GM18520 (cell line): ENCODE measurements around the gene SLC33A1.
"Not testable (repeated sequence)": the region's sequence is repeated elsewhere in the genome, so short reads cannot be mapped to it uniquely, and the experiment has no call there.

ENCODE experiments used
- ATAC-seq: cut with Tn5 transposase; IDR thresholded peaks from one replicate; pipeline ENCODE4 v1.9.1; 2021; ENCODE audit not compliant: unreplicated experiment

Gene SLC33A1

DNA sequence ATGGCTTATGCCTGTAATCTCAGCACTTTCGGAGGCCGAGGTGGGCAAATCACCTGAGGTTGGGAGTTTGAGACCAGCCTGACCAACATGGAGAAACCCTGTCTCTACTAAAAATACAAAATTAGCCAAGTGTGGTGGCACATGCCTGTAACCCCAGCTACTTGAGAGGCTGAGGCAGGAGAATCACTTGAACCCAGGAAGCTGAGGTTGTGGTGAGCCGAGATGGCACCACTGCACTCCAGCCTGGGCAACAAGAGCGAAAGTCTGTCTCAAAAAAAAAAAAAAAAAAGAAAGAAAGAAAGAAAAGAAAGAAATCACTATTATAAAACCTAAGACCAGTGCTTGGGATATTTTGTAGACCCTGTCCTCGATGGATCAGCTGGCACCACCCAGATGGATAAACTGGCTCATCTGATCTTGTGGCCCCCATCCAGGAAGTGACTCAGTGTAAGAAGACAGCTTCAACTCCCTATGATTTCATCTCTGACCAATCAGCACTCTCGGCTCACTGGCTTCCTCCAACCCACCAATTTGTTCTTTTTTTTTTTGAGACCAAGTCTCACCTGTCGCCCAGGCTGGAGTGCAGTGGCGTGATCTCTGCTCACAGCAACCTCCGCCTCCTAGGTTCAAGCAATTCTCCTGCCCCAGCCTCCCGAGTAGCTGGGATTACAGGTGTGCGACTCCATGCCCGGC, 8.2 kb upstream of the SLC33A1 start:
- ATAC-seq = not testable (repeated sequence)

- no peak for ATAC-seq
These were observed 7.4 kb upstream of the SLC33A1 start for GRCh38 chr3:155861476-155862183.

GRCh38 chr3:155860424-155860823, 6.2 kb upstream of the SLC33A1 start:
- ATAC-seq = not testable (repeated sequence)

DNA sequence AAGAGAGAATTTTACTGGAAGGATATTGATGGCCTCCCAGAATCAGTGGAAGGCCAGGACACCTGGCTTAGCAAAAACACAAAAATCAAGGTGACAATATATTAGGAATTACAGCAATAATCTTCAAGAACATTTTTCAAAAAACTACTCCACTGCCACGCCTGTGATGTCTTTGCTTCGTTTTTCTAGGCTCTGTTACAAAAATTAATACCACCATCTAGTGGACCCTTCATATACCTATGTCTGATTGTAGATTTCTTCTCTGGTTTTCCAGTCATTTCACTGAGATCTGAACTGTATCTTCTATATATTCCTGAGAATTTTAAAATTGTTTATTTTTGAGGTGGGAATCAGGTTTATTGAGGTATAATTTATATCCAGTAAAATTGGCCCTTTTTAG, 5.6 kb upstream of the SLC33A1 start:
- ATAC-seq = no peak

DNA sequence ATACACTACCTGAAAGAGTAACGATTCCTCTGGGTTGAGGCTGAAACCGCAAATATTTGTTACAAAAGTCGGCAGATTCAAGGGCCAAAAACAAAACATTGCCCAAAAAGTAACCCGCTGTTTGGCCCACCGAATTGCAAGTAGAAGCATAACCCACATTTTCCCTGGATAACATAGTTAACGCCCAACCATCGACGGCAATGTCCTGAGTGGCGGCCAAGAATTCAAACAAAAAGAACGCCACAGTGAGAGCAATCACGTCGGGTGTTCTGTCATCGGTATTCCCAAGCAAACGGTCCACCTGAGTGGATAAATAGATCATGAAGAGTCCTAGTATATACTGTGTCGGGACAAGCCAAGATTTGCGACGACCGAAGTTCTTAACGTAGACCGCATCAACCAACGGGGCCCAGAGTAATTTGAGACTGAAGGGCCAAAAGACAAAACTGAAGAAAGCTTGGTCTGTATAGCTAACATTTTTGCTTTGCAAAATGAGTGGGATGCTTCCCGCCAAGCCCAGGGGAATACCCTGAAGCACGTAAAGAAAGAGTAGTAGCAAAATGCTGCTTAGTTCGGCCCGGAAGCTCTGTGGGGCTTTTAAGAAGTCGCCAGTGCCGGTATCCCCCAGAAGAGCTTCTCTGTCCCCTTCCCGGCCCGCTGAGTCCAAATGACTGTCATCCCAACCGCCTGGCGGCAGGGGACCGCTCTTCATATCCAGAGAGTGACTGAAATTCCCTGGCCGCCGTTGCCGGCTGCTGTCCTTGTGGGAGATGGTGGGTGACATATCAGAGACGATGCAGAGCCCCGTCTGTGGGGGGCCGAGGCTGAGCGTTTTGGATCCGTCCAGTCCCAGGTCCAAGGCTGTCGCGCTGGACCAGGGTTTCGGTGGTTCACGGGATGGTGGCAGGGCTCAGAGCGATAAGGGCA, 750 bp downstream of the SLC33A1 start:
- no peak for ATAC-seq

- no peak for ATAC-seq
These were observed 1.9 kb downstream of the SLC33A1 start for GRCh38 chr3:155852341-155852740.

DNA sequence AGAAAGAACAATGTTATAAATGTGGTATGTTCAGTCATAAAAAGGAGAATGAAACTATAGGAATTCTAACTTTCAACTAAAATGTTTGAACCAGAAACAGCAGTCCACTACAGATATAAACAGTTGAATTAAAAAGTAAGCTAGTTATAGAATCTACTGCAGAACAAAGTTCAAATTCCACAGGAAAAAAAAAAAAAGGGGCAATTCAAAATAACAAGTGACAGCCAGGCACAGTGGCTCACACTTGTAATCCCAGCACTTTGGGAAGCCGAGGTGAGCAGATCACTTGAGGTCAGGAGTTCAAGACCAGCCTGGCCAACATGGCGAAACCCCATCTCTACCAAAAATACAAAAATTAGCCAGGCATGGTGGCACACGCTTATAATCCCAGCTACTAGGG, 4.8 kb downstream of the SLC33A1 start:
- not testable (repeated sequence) for ATAC-seq

GRCh38 chr3:155847993-155848392, 6.2 kb downstream of the SLC33A1 start:
- no peak for ATAC-seq

DNA sequence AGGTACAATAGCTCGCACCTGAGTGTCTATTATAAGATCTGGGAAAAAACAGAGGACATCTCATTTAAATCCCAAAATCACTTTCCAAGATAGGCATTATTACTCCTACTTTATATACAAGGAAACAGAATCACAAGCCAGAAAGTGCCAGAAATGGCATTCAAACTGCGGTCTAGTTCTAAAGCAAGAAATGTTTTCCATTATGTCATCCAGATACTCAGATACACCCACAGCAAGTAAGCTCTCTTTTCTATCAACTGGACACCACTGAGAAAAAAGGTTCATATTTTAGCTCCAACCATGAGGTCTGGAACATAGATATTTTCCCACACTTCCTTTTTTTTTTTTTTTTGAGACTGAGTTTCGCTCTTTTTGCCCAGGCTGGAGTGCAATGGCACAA, 8.1 kb downstream of the SLC33A1 start:
- no peak for ATAC-seq

DNA sequence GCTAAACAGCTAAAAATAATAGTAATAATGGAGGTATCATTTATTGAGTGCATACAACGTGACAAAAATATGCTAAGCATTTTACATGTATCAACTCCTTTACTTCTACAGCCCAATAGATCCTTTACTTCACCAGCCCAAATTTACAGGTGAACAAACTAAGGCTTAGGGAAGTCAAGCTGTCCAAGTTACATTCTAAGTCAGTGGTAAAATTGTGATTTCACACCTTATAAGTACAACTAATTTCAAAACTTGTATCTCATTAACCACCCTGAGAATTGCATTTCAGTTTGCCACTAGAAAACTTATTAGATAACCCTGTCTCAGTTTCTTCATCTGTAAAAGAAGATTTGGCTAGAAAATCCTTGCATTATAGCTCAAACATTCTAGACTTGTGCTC, 10.7 kb downstream of the SLC33A1 start:
- ATAC-seq = peak; percentile 81

- no peak for ATAC-seq
These were observed 18.7 kb downstream of the SLC33A1 start for GRCh38 chr3:155835341-155836071.

- ATAC-seq = not testable (repeated sequence)
These were observed 25.6 kb downstream of the SLC33A1 start for GRCh38 chr3:155828490-155829098.

DNA sequence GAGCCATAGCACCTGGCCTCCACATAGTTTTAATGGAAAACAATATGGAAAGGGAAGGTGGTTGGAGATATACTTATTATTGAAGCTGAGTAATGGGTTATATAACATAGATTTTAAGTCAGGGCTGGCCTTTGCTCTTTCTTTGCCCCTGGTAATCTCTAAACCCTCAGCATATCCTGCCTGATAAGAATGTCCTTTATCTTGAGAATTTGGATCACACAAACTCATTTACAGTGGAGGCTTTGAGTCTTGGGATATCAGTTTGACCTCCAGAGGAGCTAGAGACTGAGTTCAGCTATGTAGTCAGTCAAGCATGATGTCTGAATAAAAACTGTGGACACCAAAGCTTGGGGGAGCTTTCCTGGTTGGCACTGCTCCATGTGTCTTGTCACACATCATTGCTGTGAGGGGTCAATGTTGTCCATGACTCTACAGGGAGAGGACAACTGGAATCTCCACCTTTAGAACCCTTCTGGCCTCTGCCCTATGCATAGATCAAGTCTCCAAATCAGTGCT, 39.1 kb downstream of the SLC33A1 start:
- ATAC-seq = no peak

GRCh38 chr3:155813224-155813623, 41.0 kb downstream of the SLC33A1 start:
- ATAC-seq = not testable (repeated sequence)

GRCh38 chr3:155809181-155809580, 45.0 kb downstream of the SLC33A1 start:
- ATAC-seq = no peak

DNA sequence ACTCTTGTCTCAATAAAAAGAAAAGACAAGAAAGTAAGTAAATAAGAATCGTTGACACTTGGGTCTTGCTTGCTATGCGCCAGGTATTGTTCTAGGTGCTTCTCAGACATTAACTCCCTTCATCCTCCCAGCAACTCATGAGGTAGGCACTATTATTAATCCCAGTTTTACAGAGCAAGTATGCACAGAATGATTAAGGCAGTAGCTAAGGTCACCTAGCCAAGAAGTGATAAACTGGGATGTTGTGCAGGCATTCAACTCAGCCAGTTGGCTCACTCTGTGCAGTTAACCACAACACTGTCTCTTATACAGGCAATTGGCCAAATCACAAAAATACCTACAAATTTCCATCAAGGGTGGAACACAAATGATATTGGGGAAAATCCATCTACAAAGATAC, 46.4 kb downstream of the SLC33A1 start:
- no peak for ATAC-seq

DNA sequence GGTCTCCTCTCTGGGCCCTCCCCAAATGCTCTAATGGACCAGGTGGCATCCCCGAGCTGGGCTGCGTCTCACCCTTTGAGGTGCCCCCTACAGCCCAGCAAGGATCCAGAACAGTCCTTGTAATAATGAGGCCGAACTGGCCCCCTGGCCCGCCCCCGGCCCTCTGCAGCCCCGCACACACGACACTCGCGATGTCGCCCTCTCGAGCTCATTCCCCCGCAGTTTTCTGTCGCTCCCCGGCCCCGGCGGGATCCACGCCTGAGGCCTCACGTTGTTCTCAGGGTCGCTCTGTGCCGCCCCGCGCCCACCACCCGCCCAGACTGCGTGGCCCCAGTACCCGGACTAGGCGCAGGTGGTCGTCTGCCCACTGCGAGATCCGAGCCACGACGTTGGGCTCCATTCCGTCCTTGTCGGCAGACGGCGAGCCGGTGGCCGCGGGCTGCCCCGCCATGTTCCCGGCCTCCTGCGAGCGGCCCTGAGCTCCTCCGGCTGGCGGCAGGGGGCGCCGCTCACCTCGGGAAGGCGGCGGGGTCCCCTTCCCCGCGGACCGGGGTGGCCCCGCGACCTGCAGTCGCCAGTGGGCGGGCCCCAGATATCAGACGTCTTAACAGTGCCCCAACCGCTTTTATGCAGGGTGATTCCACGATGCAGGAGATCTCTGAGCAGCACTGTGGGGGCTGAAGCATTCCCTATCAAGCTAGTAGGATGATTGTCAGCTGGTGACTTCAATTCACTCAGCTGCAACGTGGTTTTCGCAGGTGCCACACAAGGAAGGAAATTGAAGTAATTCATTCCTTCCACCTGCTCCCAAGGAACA, 48.2 kb downstream of the SLC33A1 start, which contains the start of gene C3orf33:
C3orf33 (minus strand) TSS at position 477 of the 817 bp plus-strand sequence; CDS start at position 451, 26 bp downstream.
- ATAC-seq = peak; percentile 87

DNA sequence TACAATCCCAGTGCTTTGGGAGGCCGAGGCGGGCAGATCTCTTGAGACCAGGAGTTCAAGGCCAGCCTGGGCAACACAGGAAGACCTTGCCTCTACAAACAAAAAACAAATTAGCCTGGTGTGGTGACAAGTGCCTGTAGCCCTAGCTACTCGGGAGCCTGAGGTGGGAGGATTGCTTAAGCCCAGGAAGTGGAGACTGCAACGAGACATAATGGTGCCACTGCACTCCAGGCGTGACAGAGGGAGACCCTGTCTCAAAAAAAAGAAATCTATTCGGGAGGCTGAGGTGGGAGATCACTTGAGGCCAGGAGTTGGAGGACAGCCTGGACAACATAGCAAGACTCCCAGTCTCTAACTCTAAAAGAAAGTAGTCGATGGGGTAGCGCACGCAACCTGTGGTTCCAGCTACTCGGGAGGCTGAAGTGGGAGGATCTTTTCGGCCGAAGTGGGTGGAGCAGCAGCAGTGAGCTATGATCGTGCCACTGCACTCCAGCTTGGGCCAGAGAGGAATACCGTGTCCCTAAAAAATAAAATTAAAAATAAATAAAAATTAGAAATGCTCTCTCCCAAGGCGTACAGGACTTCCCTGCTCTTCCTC, 48.9 kb downstream of the SLC33A1 start:
- ATAC-seq = peak; percentile 16

DNA sequence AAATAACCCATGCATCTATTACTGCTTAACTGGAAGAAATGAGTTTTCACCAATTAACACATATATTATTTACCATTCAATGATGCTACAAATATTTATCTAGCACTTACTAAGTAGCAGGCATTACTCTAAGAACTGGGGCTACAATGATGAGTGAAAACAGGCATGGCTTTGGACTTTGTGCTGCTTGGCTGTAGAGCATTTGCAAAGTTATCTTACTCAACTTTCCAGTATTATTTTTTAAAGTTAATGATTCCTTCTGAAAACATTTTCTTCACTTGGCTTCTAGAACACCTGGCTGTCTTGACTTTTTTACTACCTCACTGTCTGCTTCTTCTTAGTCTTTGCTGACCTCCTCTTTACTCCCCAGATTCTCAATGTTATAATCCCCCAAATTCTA, 49.9 kb downstream of the SLC33A1 start:
- ATAC-seq = no peak
